ENCODE results near the gene SCYGR1. TPM values are rescaled to one million over a fixed set of nuclear protein-coding genes. Genes with fewer than 3 reads are reported as not detected.

Gene SCYGR1
- total and polyA plus RNA-seq, 2 of the 13 experiments (the other 11 are each of a cell fraction or from before 2014, with no cell fraction given): not detected

- TF ChIP-seq ZNF432 (CRISPR knock-in tag; IDR thresholded peaks at IDR 0.05; ENCODE audit: borderline replicate concordance) (no peak), ZNF33A (CRISPR knock-in tag; IDR thresholded peaks at IDR 0.05; ENCODE audit: borderline replicate concordance) (no peak), HDAC6 (IDR thresholded peaks at IDR 0.05; ENCODE audit: low read depth, low read length) (no peak), ZNF251 (CRISPR knock-in tag; IDR thresholded peaks at IDR 0.05) (no peak), E2F1 (CRISPR knock-in tag; IDR thresholded peaks at IDR 0.05) (no peak), ERF (CRISPR knock-in tag; IDR thresholded peaks at IDR 0.05) (peak; percentile 83), HES4 (CRISPR knock-in tag; IDR thresholded peaks at IDR 0.05; ENCODE audit: borderline replicate concordance) (no peak), MATR3 (CRISPR knock-in tag; IDR thresholded peaks at IDR 0.05) (no peak), E2F2 (CRISPR knock-in tag; IDR thresholded peaks at IDR 0.05; ENCODE audit: borderline replicate concordance) (no peak), MAF1 (CRISPR knock-in tag; IDR thresholded peaks at IDR 0.05; ENCODE audit: borderline replicate concordance) (no peak), TBX2 (CRISPR knock-in tag; IDR thresholded peaks at IDR 0.05; ENCODE audit: borderline replicate concordance) (peak; percentile 75; the same call in 1 of the 2 replicates), ZNF383 (CRISPR knock-in tag; IDR thresholded peaks at IDR 0.05; ENCODE audit: borderline replicate concordance) (no peak), ZNF331 (CRISPR knock-in tag; IDR thresholded peaks at IDR 0.05) (peak; percentile 77), STAG1 (CRISPR knock-in tag; IDR thresholded peaks at IDR 0.05) (peak; percentile 98), TBX3 (IDR thresholded peaks at IDR 0.05; ENCODE audit: borderline replicate concordance) (no peak), ZNF30 (CRISPR knock-in tag; IDR thresholded peaks at IDR 0.05) (no peak), ZNF691 (CRISPR knock-in tag; IDR thresholded peaks at IDR 0.05; ENCODE audit: borderline replicate concordance, low read depth) (no peak), TBP (CRISPR knock-in tag; IDR thresholded peaks at IDR 0.05) (no peak), PLRG1 (conservative IDR thresholded peaks at IDR 0.05) (no peak), ZNF792 (CRISPR knock-in tag; IDR thresholded peaks at IDR 0.05) (peak; percentile 77; the same call in 1 of the 2 replicates), ZIK1 (CRISPR knock-in tag; IDR thresholded peaks at IDR 0.05; ENCODE audit: borderline replicate concordance, low read depth) (no peak), ZSCAN25 (CRISPR knock-in tag; IDR thresholded peaks at IDR 0.05) (no peak), CAMTA2 (CRISPR knock-in tag; IDR thresholded peaks at IDR 0.05; ENCODE audit: borderline replicate concordance) (no peak), GFI1 (CRISPR knock-in tag; IDR thresholded peaks at IDR 0.05; ENCODE audit: borderline replicate concordance) (peak; percentile 76)
- TF ChIP-seq, protein P1, sequence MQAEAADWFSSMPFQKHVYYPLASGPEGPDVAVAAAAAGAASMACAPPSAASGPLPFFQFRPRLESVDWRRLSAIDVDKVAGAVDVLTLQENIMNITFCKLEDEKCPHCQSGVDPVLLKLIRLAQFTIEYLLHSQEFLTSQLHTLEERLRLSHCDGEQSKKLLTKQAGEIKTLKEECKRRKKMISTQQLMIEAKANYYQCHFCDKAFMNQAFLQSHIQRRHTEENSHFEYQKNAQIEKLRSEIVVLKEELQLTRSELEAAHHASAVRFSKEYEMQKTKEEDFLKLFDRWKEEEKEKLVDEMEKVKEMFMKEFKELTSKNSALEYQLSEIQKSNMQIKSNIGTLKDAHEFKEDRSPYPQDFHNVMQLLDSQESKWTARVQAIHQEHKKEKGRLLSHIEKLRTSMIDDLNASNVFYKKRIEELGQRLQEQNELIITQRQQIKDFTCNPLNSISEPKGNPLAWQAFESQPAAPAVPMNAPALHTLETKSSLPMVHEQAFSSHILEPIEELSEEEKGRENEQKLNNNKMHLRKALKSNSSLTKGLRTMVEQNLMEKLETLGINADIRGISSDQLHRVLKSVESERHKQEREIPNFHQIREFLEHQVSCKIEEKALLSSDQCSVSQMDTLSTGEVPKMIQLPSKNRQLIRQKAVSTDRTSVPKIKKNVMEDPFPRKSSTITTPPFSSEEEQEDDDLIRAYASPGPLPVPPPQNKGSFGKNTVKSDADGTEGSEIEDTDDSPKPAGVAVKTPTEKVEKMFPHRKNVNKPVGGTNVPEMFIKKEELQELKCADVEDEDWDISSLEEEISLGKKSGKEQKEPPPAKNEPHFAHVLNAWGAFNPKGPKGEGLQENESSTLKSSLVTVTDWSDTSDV (CRISPR knock-in tag; IDR thresholded peaks at IDR 0.05): no peak
Observed at GRCh38 chr2:227406177-227407031, 18.7 kb upstream of the SCYGR1 start (continued).

Data from HepG2 (cell line).